Brain microvascular endothelial cell (primary cell): Measurements from ENCODE around the gene PVALB.

Experiments
- DNase-seq: peaks from one replicate; pipeline ENCODE4 v3.0.0-alpha.2; 2020
- H3K27ac ChIP-seq: fragments of 250-450 bp; sonication (Bioruptor Pico); 2 replicates; pipeline ENCODE4 v1.5.1; 2020; ENCODE audit warnings: mild to moderate bottlenecking, moderate library complexity
- H3K27me3 ChIP-seq: fragments of 250-450 bp; sonication (Bioruptor Pico); replicated peaks from 2 replicates; pipeline ENCODE4 v1.5.1; 2020; ENCODE audit warnings: mild to moderate bottlenecking
- H3K36me3 ChIP-seq: fragments of 250-450 bp; sonication (Bioruptor Pico); replicated peaks from 2 replicates; pipeline ENCODE4 v1.5.1; 2020; ENCODE audit warnings: mild to moderate bottlenecking
- H3K4me3 ChIP-seq: 2 replicates; pipeline ENCODE4 v1.5.1; 2011; ENCODE audit warnings: low read depth, mild to moderate bottlenecking, control low read depth, low read length, moderate library complexity
- CTCF ChIP-seq: IDR thresholded peaks from 2 replicates; pipeline ENCODE4 v1.5.1; 2011; ENCODE audit warnings: low read depth, mild to moderate bottlenecking, moderate library complexity, low read length, control low read depth, inconsistent platforms; ENCODE audit errors: missing control alignments
- in situ Hi-C: cut with HindIII; loops from 2 replicates; pipeline ENCODE4 v1.10.0; 2017; ENCODE audit warnings: low sequenced_read_pairs, low pct_ligation_motif_present

The PVALB gene

GRCh38 chr22:36775964-36776669 is 40.7 kb downstream of the PVALB start, which contains the start of gene IFT27:
TSS of gene IFT27 (minus strand) at chr22:36776119. CDS start at chr22:36775707, 412 bp downstream.
- peak within 1 kb of the TSS; percentile 84 for H3K4me3 ChIP-seq
- H3K27ac ChIP-seq: peak within 1 kb of the TSS; percentile 33
- DNase-seq: peak; percentile 100
- no peak for TF ChIP-seq CTCF
- no peaks in the 10 kb centered on the region for H3K27me3 ChIP-seq
- in situ Hi-C loops: no loop called here
- no peaks in the 10 kb centered on the region for H3K36me3 ChIP-seq

DNA sequence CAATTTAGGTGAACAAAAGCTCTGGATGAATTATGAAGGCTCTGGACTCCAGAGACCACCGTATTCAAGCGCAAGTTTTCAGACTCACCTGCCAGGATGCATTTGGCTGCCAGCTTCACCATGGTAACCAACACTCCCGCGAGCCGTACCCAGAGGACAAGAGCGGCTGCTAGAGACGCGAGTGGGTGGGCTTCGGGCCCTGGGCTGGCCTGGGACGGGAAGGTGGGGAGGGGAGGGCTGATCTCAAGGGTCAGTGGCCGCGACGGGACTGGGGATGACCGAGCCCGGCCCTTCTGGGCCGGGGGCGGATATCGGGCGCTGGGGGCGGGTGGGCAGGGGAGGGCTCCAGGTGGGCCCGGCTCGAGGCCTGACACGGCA is 41.3 kb downstream of the PVALB start:
- Histone ChIP-seq H3K27ac (peak overlapping the region; percentile 33), H3K4me3 (peak overlapping the region; percentile 84), H3K27me3 (no peaks in the 10 kb centered on the region), H3K36me3 (no peaks in the 10 kb centered on the region)
- no peak for DNase-seq
- no peak for TF ChIP-seq CTCF
- in situ Hi-C loops: no loop called here

DNA sequence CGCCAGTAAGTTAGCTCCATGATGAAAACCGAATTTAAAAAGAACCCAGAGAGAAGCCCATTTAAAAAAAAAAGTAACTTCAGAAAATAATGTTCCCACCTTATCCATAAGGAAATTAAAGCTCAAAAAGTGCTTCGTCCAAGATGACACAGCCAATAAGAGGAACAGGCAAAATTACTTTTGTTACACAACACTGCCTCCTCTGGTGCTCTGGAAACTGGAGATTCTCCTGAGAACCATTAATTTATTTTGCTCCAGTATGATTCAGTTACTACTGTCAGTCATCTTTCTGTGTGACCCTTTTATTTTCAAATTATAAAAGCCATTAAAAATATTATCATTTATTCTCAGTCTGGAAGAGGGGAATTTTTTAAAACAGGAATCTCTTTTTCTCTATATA is 42.9 kb downstream of the PVALB start:
- Histone ChIP-seq H3K4me3 (no peak overlapping the region), H3K36me3 (no peaks in the 10 kb centered on the region), H3K27me3 (no peaks in the 10 kb centered on the region), H3K27ac (no peak overlapping the region)
- TF ChIP-seq CTCF: peak; percentile 52
- in situ Hi-C loops: no loop called here
- peak; percentile 19 for DNase-seq

DNA sequence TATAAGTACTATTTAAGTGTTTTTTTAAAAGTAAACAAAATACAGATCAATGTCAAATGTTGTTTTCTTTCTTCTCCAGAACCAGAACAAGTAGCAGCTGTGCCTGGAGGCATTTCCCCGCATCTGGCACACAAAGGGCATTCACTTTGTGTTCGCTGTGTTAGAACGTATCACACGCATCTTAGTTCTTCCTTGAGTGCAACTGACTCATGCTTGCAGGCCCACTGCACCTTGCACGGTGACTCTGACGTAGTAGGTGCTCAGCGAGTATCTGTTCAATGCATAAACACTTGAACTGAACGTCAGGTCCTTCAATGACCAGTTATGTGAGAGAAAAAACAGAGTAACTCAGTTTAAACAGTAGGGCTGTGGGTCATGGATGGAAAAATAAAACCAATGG is 44.4 kb downstream of the PVALB start:
- TF ChIP-seq CTCF: no peak
- Histone ChIP-seq H3K4me3 (no peak overlapping the region), H3K27ac (no peak overlapping the region), H3K36me3 (no peaks in the 10 kb centered on the region), H3K27me3 (no peaks in the 10 kb centered on the region)
- no peak for DNase-seq
- in situ Hi-C loops: no loop called here

GRCh38 chr22:36771356-36772063 is 45.3 kb downstream of the PVALB start:
- no peak overlapping the region for H3K4me3 ChIP-seq

More at GRCh38 chr22:36771356-36772063, 45.3 kb downstream of the PVALB start:
- in situ Hi-C loops: no loop called here
- H3K27me3 ChIP-seq: no peaks in the 10 kb centered on the region
- no peak for TF ChIP-seq CTCF
- no peak for DNase-seq
- no peak overlapping the region for H3K27ac ChIP-seq
- peaks cover 2% of the 10 kb centered on the region for H3K36me3 ChIP-seq
